Liver (tissue), 3 donors: ENCODE measurements around the gene MYO1F.

Experiments
- SP1 ChIP-seq: IDR thresholded peaks from 2 replicates; pipeline ENCODE4 v1.6.1; 2018; ENCODE audit warnings: antibody characterized with exemption, mild to moderate bottlenecking
- YY1 ChIP-seq: IDR thresholded peaks from 2 replicates; pipeline ENCODE4 v1.6.1; 2016; ENCODE audit warnings: antibody characterized with exemption, mild to moderate bottlenecking
- TF ChIP-seq, protein P1 (sequence below): fragments of 150-350 bp; IDR thresholded peaks from 2 replicates; pipeline ENCODE4 v1.5.1; 2017; ENCODE audit warnings: improper control_type of control experiment, low read depth, low read length; ENCODE audit not compliant: missing input control
- donor health status: healthy.
- donor health status: healthy.

- TF ChIP-seq SP1, result no peak
- TF ChIP-seq, protein P1, sequence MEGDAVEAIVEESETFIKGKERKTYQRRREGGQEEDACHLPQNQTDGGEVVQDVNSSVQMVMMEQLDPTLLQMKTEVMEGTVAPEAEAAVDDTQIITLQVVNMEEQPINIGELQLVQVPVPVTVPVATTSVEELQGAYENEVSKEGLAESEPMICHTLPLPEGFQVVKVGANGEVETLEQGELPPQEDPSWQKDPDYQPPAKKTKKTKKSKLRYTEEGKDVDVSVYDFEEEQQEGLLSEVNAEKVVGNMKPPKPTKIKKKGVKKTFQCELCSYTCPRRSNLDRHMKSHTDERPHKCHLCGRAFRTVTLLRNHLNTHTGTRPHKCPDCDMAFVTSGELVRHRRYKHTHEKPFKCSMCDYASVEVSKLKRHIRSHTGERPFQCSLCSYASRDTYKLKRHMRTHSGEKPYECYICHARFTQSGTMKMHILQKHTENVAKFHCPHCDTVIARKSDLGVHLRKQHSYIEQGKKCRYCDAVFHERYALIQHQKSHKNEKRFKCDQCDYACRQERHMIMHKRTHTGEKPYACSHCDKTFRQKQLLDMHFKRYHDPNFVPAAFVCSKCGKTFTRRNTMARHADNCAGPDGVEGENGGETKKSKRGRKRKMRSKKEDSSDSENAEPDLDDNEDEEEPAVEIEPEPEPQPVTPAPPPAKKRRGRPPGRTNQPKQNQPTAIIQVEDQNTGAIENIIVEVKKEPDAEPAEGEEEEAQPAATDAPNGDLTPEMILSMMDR, result no peak
- no peak for TF ChIP-seq YY1
These were observed 33.1 kb downstream of the MYO1F start for GRCh38 chr19:8544168-8544567.
